IMR-90 (cell line): Measurements from ENCODE around the gene HSP90AA1. TPM values are rescaled to one million over a fixed set of nuclear protein-coding genes. Genes with fewer than 3 reads are reported as not detected.

Source experiments
- ATAC-seq: fragments of 200-7000 bp; cut with Tn5 transposase; 2 replicates; pipeline ENCODE4 v1.9.1; 2020; ENCODE audit warnings: low read depth, mild to moderate bottlenecking, moderate library complexity
- BruUV-seq: library from RNA; stranded (reverse); fragments of 400-500 nt; replicated peaks from 2 replicates; lab custom pipeline; 2021; lab: Mats Ljungman, UMichigan
- CTCF ChIA-PET: fragments of 300-600 bp; formaldehyde crosslinking; extraction: SDS; loops from one replicate; lab custom pipeline; 2021; ENCODE audit warnings: antibody characterized with exemption; lab: Yijun Ruan, JAX
- POLR2A ChIA-PET: fragments of 300-600 bp; sonication (Branson Sonifier 250); formaldehyde crosslinking; loops from one replicate; lab custom pipeline; 2022; ENCODE audit warnings: antibody characterized with exemption; ENCODE audit not compliant: unreplicated experiment; lab: Charles Lee
- DNase-seq: peaks from one replicate; pipeline ENCODE4 v3.0.0; 2013
- H2AFZ ChIP-seq: replicated peaks from 2 replicates; pipeline ENCODE3; 2013; ENCODE audit warnings: low read length, mild to moderate bottlenecking; ENCODE audit not compliant: poor library complexity
- H2AK5ac ChIP-seq: 2 replicates; pipeline ENCODE4 v1.6.1; 2013; ENCODE audit warnings: low read depth, low read length, inconsistent platforms
- H2AK9ac ChIP-seq: replicated peaks from 2 replicates; pipeline ENCODE3; 2013; ENCODE audit warnings: mild to moderate bottlenecking, low read depth, low read length, moderate library complexity; ENCODE audit not compliant: poor library complexity
- H2BK120ac ChIP-seq: 2 replicates; pipeline ENCODE4 v1.6.1; 2013; ENCODE audit warnings: low read depth, low read length, inconsistent platforms
- H2BK15ac ChIP-seq: 3 replicates; pipeline ENCODE4 v1.6.1; 2013; ENCODE audit warnings: low read depth, low read length, inconsistent platforms
- H2BK20ac ChIP-seq: 2 replicates; pipeline ENCODE4 v1.6.1; 2013; ENCODE audit warnings: low read depth, mild to moderate bottlenecking, inconsistent platforms, low read length, moderate library complexity
- H2BK5ac ChIP-seq: 2 replicates; pipeline ENCODE4 v1.6.1; 2013; ENCODE audit warnings: mild to moderate bottlenecking, low read depth, low read length, inconsistent platforms; ENCODE audit not compliant: poor library complexity, severe bottlenecking
- H3K14ac ChIP-seq: replicated peaks from 2 replicates; pipeline ENCODE4 v1.6.1; 2013; ENCODE audit warnings: low read depth, low read length, inconsistent platforms
- H3K18ac ChIP-seq: 2 replicates; pipeline ENCODE4 v1.6.1; 2013; ENCODE audit warnings: low read depth, low read length, control low read depth
- H3K23ac ChIP-seq: 2 replicates; pipeline ENCODE4 v1.6.1; 2013; ENCODE audit warnings: low read depth, low read length, inconsistent platforms
- H3K27ac ChIP-seq: 2 replicates; pipeline ENCODE4 v1.5.1; 2013; ENCODE audit warnings: mild to moderate bottlenecking, control low read depth, low read length; ENCODE audit not compliant: insufficient read depth
- H3K27me3 ChIP-seq: 2 replicates; pipeline ENCODE4 v1.6.1; 2013; ENCODE audit warnings: low read length; ENCODE audit not compliant: control insufficient read depth, insufficient read depth
- H3K36me3 ChIP-seq: 2 replicates; pipeline ENCODE4 v1.6.1; 2013; ENCODE audit warnings: low read length, mixed read lengths; ENCODE audit not compliant: control insufficient read depth, insufficient read depth
- H3K4ac ChIP-seq: 2 replicates; pipeline ENCODE4 v1.6.1; 2013; ENCODE audit warnings: low read depth, low read length, inconsistent platforms
- H3K4me1 ChIP-seq: 2 replicates; pipeline ENCODE4 v1.6.1; 2013; ENCODE audit warnings: low read length, mixed read lengths; ENCODE audit not compliant: control insufficient read depth, insufficient read depth
- H3K4me2 ChIP-seq: 2 replicates; pipeline ENCODE4 v1.6.1; 2013; ENCODE audit warnings: low read depth, mild to moderate bottlenecking, control low read depth, low read length, moderate library complexity
- H3K4me3 ChIP-seq: 2 replicates; pipeline ENCODE4 v1.5.1; 2013; ENCODE audit warnings: low read depth, mild to moderate bottlenecking, control low read depth, low read length, moderate library complexity; ENCODE audit not compliant: insufficient read depth
- H3K56ac ChIP-seq: 2 replicates; pipeline ENCODE4 v1.6.1; 2013; ENCODE audit warnings: low read length, inconsistent platforms; ENCODE audit not compliant: insufficient read depth; ENCODE audit errors: extremely low read depth
- H3K79me1 ChIP-seq, 2 experiments: 2 replicates each; pipeline ENCODE4 v1.6.1; 2013; ENCODE audit warnings: low read length in 2 of 2, inconsistent platforms in 1 of 2, low read depth in 1 of 2
- H3K9ac ChIP-seq: 2 replicates; pipeline ENCODE4 v1.6.1; 2013; ENCODE audit warnings: low read depth, low read length, control low read depth
- H3K9me1 ChIP-seq: 2 replicates; pipeline ENCODE4 v1.6.1; 2013; ENCODE audit warnings: low read length, inconsistent platforms; ENCODE audit not compliant: insufficient read depth
- H3K9me3 ChIP-seq: 2 replicates; pipeline ENCODE4 v1.6.1; 2013; ENCODE audit warnings: low read length; ENCODE audit not compliant: control insufficient read depth, insufficient read depth
- H4K20me1 ChIP-seq: 2 replicates; pipeline ENCODE4 v1.6.1; 2013; ENCODE audit warnings: low read length, inconsistent platforms; ENCODE audit not compliant: insufficient read depth
- H4K5ac ChIP-seq: 2 replicates; pipeline ENCODE4 v1.6.1; 2013; ENCODE audit warnings: mild to moderate bottlenecking, low read depth, low read length, control low read depth
- H4K8ac ChIP-seq, 2 experiments: 2 replicates each; pipeline ENCODE4 v1.6.1; 2013; ENCODE audit warnings: low read depth in 2 of 2, low read length in 2 of 2, control low read depth in 1 of 2, inconsistent platforms in 1 of 2
- H4K91ac ChIP-seq: 2 replicates; pipeline ENCODE4 v1.6.1; 2013; ENCODE audit warnings: low read depth, low read length, inconsistent platforms; ENCODE audit not compliant: insufficient read depth
- FOS ChIP-seq: fragments of 150-350 bp; IDR thresholded peaks from 2 replicates; pipeline ENCODE4 v1.6.1; 2016; ENCODE audit warnings: low read depth, low read length
- MAFK ChIP-seq: IDR thresholded peaks from 2 replicates; pipeline ENCODE4 v1.6.1; 2012; ENCODE audit warnings: low read depth, low read length, improper control_type of control experiment
- MAZ ChIP-seq: IDR thresholded peaks from 2 replicates; pipeline ENCODE4 v1.6.1; 2012; ENCODE audit warnings: low read depth, mild to moderate bottlenecking, low read length, improper control_type of control experiment, moderate library complexity, borderline replicate concordance
- NFE2L2 ChIP-seq: fragments of 150-350 bp; IDR thresholded peaks from 2 replicates; pipeline ENCODE4 v1.6.1; 2016; ENCODE audit warnings: low read depth, mild to moderate bottlenecking, low read length
- POLR2A ChIP-seq: IDR thresholded peaks from 2 replicates; pipeline ENCODE4 v1.6.1; 2012; ENCODE audit warnings: mild to moderate bottlenecking, low read depth, low read length
- RCOR1 ChIP-seq: IDR thresholded peaks from 2 replicates; pipeline ENCODE4 v1.6.1; 2012; ENCODE audit warnings: mild to moderate bottlenecking, low read length, improper control_type of control experiment; ENCODE audit not compliant: insufficient replicate concordance
- WGBS, 2 experiments: methylation state at CpG; one replicate each; pipeline versions ENCODE4 v1.1.5 to v1.1.7; 2013; ENCODE audit warnings: missing lambda C conversion rate in 2 of 2; ENCODE audit not compliant: insufficient read length in 1 of 2; ENCODE audit errors: extremely low coverage in 2 of 2; 5-methylcytosine and 5-hydroxymethylcytosine counted together
- dilution Hi-C: fragments of 300-500 bp; cut with HindIII; formaldehyde crosslinking; loops from one replicate; pipeline ENCODE4 v1.14.3; 2018; ENCODE audit warnings: low sequenced_read_pairs; ENCODE audit not compliant: unreplicated experiment
- in situ Hi-C: fragments of 300-500 bp; cut with MboI; formaldehyde crosslinking; loops from 3 replicates; pipeline ENCODE4 v1.14.3; 2019; ENCODE audit warnings: low sequenced_read_pairs, inconsistent platforms, mixed read lengths
- intact Hi-C: fragments of 100-400 bp; cut with micrococcal nuclease; formaldehyde crosslinking; loops from 2 replicates; pipeline ENCODE4 v1.10.0; 2022
- polyA plus RNA-seq, 3 experiments: library from polyadenylated mRNA; depleted of rRNA; stranded (reverse); fragments of >200 nt; gene quantifications; 2 replicates each; pipeline ENCODE4 v1.2.3, GENCODE V29; 2012; ENCODE audit warnings: low replicate concordance in 1 of 3
- total RNA-seq: library from RNA; depleted of rRNA; stranded (reverse); fragments of >200 nt; gene quantifications from 2 replicates; pipeline ENCODE4 v1.2.3, GENCODE V29; 2012
- TF ChIP-seq, protein P1 (sequence below): conservative IDR thresholded peaks from 2 replicates; pipeline ENCODE4 v1.5.1; 2012; ENCODE audit warnings: mild to moderate bottlenecking, low read depth, low read length, improper control_type of control experiment

HSP90AA1 gene
- total and polyA plus RNA-seq, 2 of the 4 experiments (the other 2 are of a cell fraction), result 535 to 578 TPM

DNA sequence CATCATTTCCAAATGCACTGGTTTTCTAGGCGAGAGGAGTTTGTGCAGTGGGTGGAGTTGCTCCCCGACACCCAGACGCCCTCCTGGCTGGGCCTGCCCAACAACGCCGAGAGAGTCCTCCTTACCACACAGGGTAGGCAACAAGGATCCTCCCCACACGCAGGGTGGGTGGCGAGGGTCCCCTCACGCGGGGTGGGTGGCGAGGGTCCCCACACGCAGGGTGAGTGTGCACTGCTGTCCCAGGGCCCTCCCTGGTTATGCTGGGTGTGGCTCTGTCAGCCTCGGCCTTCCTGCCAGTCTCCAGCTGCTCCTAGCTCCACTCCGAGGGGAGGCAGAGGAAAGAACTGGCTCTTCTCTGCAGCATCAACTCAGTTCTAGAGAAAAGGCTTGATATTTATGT is 42.3 kb downstream of the HSP90AA1 start:
- Histone ChIP-seq H4K20me1 (peaks cover 8% of the 10 kb centered on the region), H3K4me3 (no peak overlapping the region), H2BK120ac (no peak overlapping the region), H4K8ac (no peak overlapping the region), H3K27ac (no peak overlapping the region), H3K18ac (no peak overlapping the region), H2AFZ (no peak overlapping the region), H3K79me1 (peaks cover 13 to 24% of the 10 kb centered on the region in 2 experiments), H3K9me1 (no peaks in the 10 kb centered on the region), H2AK9ac (peak overlapping the region; percentile 42), H4K5ac (no peak overlapping the region), H2BK15ac (no peak overlapping the region), H3K23ac (no peak overlapping the region), H2AK5ac (no peak overlapping the region), H3K14ac (no peak overlapping the region), H2BK5ac (no peak overlapping the region), H3K4me2 (no peak overlapping the region), H4K91ac (no peak overlapping the region), H3K56ac (no peak overlapping the region), H3K4me1 (peaks cover 2% of the 10 kb centered on the region; the same call in 1 of the 2 replicates), H3K36me3 (peaks cover 82% of the 10 kb centered on the region), H3K9me3 (no peaks in the 10 kb centered on the region), H3K9ac (no peak overlapping the region), H3K4ac (no peak overlapping the region), H3K27me3 (no peaks in the 10 kb centered on the region), H2BK20ac (no peak overlapping the region)
- no peak for ATAC-seq
- intact Hi-C loops (no loop called here), dilution Hi-C loops (no loop called here), in situ Hi-C loops (no loop called here)
- 67% methylated on average over 1 of the region's 13 CpGs; no CpG with 5 or more reads in 1 of the 2 experiments for WGBS, 2 experiments
- ChIA-PET CTCF (no interaction called here), POLR2A (no interaction called here)
- DNase-seq, result no peak
- BruUV-seq, result no TSS peak
- no peak for TF ChIP-seq MAFK
- no peak for TF ChIP-seq RCOR1
- TF ChIP-seq POLR2A, result no peak
- no peak for TF ChIP-seq MAZ
- TF ChIP-seq NFE2L2, result no peak
- no peak for TF ChIP-seq FOS
- TF ChIP-seq, protein P1, sequence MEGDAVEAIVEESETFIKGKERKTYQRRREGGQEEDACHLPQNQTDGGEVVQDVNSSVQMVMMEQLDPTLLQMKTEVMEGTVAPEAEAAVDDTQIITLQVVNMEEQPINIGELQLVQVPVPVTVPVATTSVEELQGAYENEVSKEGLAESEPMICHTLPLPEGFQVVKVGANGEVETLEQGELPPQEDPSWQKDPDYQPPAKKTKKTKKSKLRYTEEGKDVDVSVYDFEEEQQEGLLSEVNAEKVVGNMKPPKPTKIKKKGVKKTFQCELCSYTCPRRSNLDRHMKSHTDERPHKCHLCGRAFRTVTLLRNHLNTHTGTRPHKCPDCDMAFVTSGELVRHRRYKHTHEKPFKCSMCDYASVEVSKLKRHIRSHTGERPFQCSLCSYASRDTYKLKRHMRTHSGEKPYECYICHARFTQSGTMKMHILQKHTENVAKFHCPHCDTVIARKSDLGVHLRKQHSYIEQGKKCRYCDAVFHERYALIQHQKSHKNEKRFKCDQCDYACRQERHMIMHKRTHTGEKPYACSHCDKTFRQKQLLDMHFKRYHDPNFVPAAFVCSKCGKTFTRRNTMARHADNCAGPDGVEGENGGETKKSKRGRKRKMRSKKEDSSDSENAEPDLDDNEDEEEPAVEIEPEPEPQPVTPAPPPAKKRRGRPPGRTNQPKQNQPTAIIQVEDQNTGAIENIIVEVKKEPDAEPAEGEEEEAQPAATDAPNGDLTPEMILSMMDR, result no peak
